ENCODE measurements around the gene MUSK. TPM values are rescaled to one million over a fixed set of nuclear protein-coding genes. Genes with fewer than 3 reads are reported as not detected.

MUSK gene
- total RNA-seq, 1 donor from 2014 or later, result not detected

DNA sequence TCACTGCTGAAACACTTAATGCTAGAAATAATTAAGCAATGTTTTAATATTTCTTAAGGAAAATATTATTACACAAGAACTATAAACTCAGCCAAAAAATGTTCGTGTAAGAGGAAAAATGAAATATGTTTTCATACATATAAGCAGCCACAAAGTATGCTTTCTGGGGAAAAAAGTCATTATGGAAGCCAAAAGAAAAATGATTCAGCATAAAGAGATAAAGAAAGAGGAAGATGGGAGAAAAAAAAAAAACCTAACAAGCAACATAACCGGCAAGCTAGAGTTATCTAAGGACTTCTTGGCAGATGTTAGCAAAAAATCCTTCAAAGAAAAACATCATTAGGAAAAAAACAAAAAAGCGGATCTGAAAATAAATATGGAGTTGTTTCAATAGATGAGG is 179.1 kb downstream of the MUSK start:
- no peak overlapping the region for H3K4me3 Mint-ChIP-seq
- no peaks in the 10 kb centered on the region for H3K27me3 Mint-ChIP-seq
- H3K27ac Mint-ChIP-seq, result no peak overlapping the region
- H3K9me3 Mint-ChIP-seq, result no peaks in the 10 kb centered on the region
- no peaks in the 10 kb centered on the region for H3K4me1 Mint-ChIP-seq
- no peak for DNase-seq
- intact Hi-C loops (cut with micrococcal nuclease), result no loop called here
- H3K36me3 Mint-ChIP-seq (ENCODE audit: low read depth), result no peaks in the 10 kb centered on the region

DNA sequence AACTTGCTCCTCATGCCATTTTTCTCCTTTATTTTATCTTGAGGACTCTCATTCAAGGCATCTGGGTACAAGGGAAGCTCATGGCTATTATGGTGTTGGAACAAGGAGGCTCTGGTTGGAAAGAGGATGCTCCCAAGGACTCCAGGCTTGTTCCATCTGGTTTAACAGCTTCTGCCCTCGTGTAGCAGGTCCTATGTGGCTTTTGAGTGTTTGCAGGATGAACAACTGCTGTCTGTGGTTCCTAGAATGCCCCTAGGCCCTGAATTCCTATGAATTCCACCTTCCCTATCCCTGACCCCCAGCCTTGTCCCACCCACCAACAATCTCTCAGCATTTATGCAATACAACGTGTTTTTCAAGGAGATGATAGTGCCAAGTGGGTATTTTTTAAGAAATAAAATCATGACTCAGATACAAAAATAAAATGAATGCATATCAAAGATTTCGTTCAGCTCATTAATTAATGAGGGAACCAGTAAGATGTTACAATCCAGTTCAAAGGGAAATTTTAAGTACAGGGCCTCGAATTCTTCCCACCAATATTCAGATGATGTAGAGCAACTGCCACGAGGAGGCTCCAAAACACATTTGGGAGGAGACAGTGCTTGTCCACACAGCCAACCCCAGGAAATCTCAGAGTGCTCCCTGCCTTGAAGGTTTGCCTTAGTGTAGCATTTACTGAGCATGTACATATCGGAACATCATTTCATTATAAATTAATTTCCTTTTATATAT is 182.0 kb downstream of the MUSK start:
- no peak for DNase-seq
- no peaks in the 10 kb centered on the region for H3K36me3 Mint-ChIP-seq (ENCODE audit: low read depth)
- no peak overlapping the region for H3K27ac Mint-ChIP-seq
- intact Hi-C loops (cut with micrococcal nuclease), result no loop called here
- no peak overlapping the region for H3K4me3 Mint-ChIP-seq
- no peaks in the 10 kb centered on the region for H3K4me1 Mint-ChIP-seq
- no peaks in the 10 kb centered on the region for H3K27me3 Mint-ChIP-seq
- peaks cover 8% of the 10 kb centered on the region for H3K9me3 Mint-ChIP-seq

Other genes with a start within 250 kb of the MUSK start
- gene SVEP1, start 89.0 kb upstream of the MUSK start, total RNA-seq, result not detected in 2 replicates